ENCODE results near the gene LINC00632.
A peak's percentile ranks its signal among the peaks of the same experiment; 100 is the strongest.

LINC00632 gene

GRCh38 chrX:140701480-140701879 lies 8.1 kb upstream of the LINC00632 start:
- POLR2A ChIA-PET, result no interaction called here

GRCh38 chrX:140710710-140711109 lies 1.2 kb downstream of the LINC00632 start:
- Histone ChIP-seq H3K27me3 (replicated peaks in 2 of 5; ENCODE audit: control insufficient read depth in 4 of 5, insufficient read depth in 5 of 5, low read length in 4 of 5) (peaks cover 0 to 17% (median 0%) of the 10 kb centered on the region in 5 experiments), H3K36me3 (ENCODE audit: control insufficient read depth in 4 of 4, insufficient read depth in 4 of 4, low read length in 3 of 4) (no peaks in the 10 kb centered on the region), H3K9me3 (ENCODE audit: control extremely low read depth in 1 of 5, control insufficient read depth in 4 of 5, insufficient read depth in 2 of 5, low read depth in 1 of 5, low read length in 4 of 5) (no peaks in the 10 kb centered on the region), H3K4me1 (ENCODE audit: control extremely low read depth in 1 of 4, control insufficient read depth in 4 of 4, insufficient read depth in 4 of 4, low read length in 3 of 4) (peaks cover 0 to 26% (median 12%) of the 10 kb centered on the region in 4 experiments), H3K4me3 (ENCODE audit: control insufficient read depth in 1 of 7, extremely low read depth in 1 of 7, insufficient read depth in 4 of 7, low read depth in 2 of 7, low read length in 6 of 7) (peak overlapping the region in 1 of 7 experiments; percentile 16), H3K27ac (ENCODE audit: insufficient read depth in 1 of 2, low read depth in 1 of 2, low read length in 2 of 2, poor library complexity in 1 of 2, severe bottlenecking in 2 of 2) (no peak overlapping the region)
- CTCF ChIA-PET, result interaction anchor here (1.8 kb wide), 1 partner anchor 10 kb away, joined by 8 read pairs; no protein-coding TSS in a partner anchor
- POLR2A ChIA-PET, result no interaction called here
- 38% methylated on average over 1 of the region's 6 CpGs for WGBS (ENCODE audit: insufficient coverage)
- no peak for DNase-seq

More at GRCh38 chrX:140701480-140701879, 8.1 kb upstream of the LINC00632 start:
- peak; percentile 47 to 71 (median 66) for DNase-seq
- H3K9me3 ChIP-seq (ENCODE audit: control extremely low read depth in 1 of 5, control insufficient read depth in 4 of 5, insufficient read depth in 2 of 5, low read depth in 1 of 5, low read length in 4 of 5), result no peaks in the 10 kb centered on the region
- peaks cover 0 to 4% (median 1%) of the 10 kb centered on the region in 4 experiments for H3K4me1 ChIP-seq (ENCODE audit: control extremely low read depth in 1 of 4, control insufficient read depth in 4 of 4, insufficient read depth in 4 of 4, low read length in 3 of 4)
- no peak overlapping the region for H3K27ac ChIP-seq (ENCODE audit: insufficient read depth in 1 of 2, low read depth in 1 of 2, low read length in 2 of 2, poor library complexity in 1 of 2, severe bottlenecking in 2 of 2)
- 17% methylated on average over 5 of the region's 9 CpGs for WGBS (ENCODE audit: insufficient coverage)
- H3K36me3 ChIP-seq (ENCODE audit: control insufficient read depth in 4 of 4, insufficient read depth in 4 of 4, low read length in 3 of 4), result no peaks in the 10 kb centered on the region
- H3K4me3 ChIP-seq (ENCODE audit: control insufficient read depth in 1 of 7, extremely low read depth in 1 of 7, insufficient read depth in 4 of 7, low read depth in 2 of 7, low read length in 6 of 7), result no peak overlapping the region
- H3K27me3 ChIP-seq (replicated peaks in 2 of 5; ENCODE audit: control insufficient read depth in 4 of 5, insufficient read depth in 5 of 5, low read length in 4 of 5), result peaks cover 0 to 3% (median 0%) of the 10 kb centered on the region in 5 experiments
- CTCF ChIA-PET, result interaction anchor here (1.9 to 4.2 kb wide), 2 partner anchors 8 to 31 kb away, joined by 8 to 23 read pairs; partner anchors contain the start of gene LINC00632

- Histone ChIP-seq H3K4me3 (ENCODE audit: control insufficient read depth in 1 of 7, extremely low read depth in 1 of 7, insufficient read depth in 4 of 7, low read depth in 2 of 7, low read length in 6 of 7) (no peak overlapping the region), H3K27me3 (replicated peaks in 2 of 5; ENCODE audit: control insufficient read depth in 4 of 5, insufficient read depth in 5 of 5, low read length in 4 of 5) (peaks cover 0 to 17% (median 0%) of the 10 kb centered on the region in 5 experiments), H3K4me1 (ENCODE audit: control extremely low read depth in 1 of 4, control insufficient read depth in 4 of 4, insufficient read depth in 4 of 4, low read length in 3 of 4) (peaks cover 0 to 26% (median 12%) of the 10 kb centered on the region in 4 experiments), H3K36me3 (ENCODE audit: control insufficient read depth in 4 of 4, insufficient read depth in 4 of 4, low read length in 3 of 4) (no peaks in the 10 kb centered on the region), H3K27ac (ENCODE audit: insufficient read depth in 1 of 2, low read depth in 1 of 2, low read length in 2 of 2, poor library complexity in 1 of 2, severe bottlenecking in 2 of 2) (no peak overlapping the region), H3K9me3 (ENCODE audit: control extremely low read depth in 1 of 5, control insufficient read depth in 4 of 5, insufficient read depth in 2 of 5, low read depth in 1 of 5, low read length in 4 of 5) (no peaks in the 10 kb centered on the region)
- DNase-seq, result no peak
- POLR2A ChIA-PET, result no interaction called here
- 78% methylated on average over 2 of the region's 4 CpGs for WGBS (ENCODE audit: insufficient coverage)
- CTCF ChIA-PET, result interaction anchor here (0.7 kb wide), 1 partner anchor 44 kb away, joined by 3 read pairs; no protein-coding TSS in a partner anchor
These were observed 2.3 kb downstream of the LINC00632 start for GRCh38 chrX:140711894-140712293.

DNA sequence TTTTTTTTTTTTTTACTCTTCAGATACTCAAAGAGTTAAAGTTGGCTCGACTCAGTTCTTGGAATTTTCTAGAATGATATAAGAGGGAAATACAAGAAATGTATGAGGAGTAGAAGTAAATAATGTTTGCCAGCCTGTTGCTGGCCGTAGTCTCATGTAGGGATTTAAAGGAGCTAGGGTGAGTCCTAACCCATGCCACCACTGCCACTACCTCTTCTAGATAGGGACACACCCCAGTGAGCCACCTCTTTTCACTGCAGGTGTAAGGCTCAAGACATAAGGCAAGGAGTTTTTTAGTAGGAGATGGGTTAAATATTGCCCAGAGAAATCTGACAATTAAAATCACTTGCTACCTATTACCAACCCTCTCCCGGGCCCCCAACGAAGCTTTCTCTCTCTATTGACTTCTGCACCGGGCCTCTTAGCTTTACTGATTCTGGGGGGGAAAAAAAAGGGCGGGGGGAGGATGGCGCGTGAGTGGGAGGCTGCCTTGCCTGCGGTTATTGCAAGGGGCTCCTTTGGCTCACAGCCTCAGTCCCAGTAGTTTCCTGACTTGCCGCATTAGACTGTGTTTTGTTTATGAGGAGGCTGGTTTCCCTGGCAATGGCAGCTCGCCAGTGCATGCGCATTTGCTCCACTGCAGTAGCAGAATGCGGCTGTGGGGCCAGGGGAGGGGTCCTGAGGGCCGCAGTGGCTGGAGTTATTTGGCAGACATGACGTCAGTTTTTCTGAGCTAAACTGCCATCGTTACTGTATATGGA lies 3.0 kb downstream of the LINC00632 start:
- POLR2A ChIA-PET, result no interaction called here
- DNase-seq, result peak; percentile 93 to 98 (median 97)
- no peaks in the 10 kb centered on the region for H3K36me3 ChIP-seq (ENCODE audit: control insufficient read depth in 4 of 4, insufficient read depth in 4 of 4, low read length in 3 of 4)
- peak overlapping the region; percentile 64 to 80 for H3K27ac ChIP-seq (ENCODE audit: insufficient read depth in 1 of 2, low read depth in 1 of 2, low read length in 2 of 2, poor library complexity in 1 of 2, severe bottlenecking in 2 of 2)
- no peaks in the 10 kb centered on the region for H3K9me3 ChIP-seq (ENCODE audit: control extremely low read depth in 1 of 5, control insufficient read depth in 4 of 5, insufficient read depth in 2 of 5, low read depth in 1 of 5, low read length in 4 of 5)
- peaks cover 0 to 17% (median 0%) of the 10 kb centered on the region in 5 experiments for H3K27me3 ChIP-seq (replicated peaks in 2 of 5; ENCODE audit: control insufficient read depth in 4 of 5, insufficient read depth in 5 of 5, low read length in 4 of 5)
- CTCF ChIA-PET, result interaction anchor here (0.7 kb wide), 1 partner anchor 43 kb away, joined by 3 read pairs; no protein-coding TSS in a partner anchor
- H3K4me1 ChIP-seq (ENCODE audit: control extremely low read depth in 1 of 4, control insufficient read depth in 4 of 4, insufficient read depth in 4 of 4, low read length in 3 of 4), result peaks cover 0 to 26% (median 12%) of the 10 kb centered on the region in 4 experiments
- 24% methylated on average over 4 of the region's 16 CpGs for WGBS (ENCODE audit: insufficient coverage)
- H3K4me3 ChIP-seq (ENCODE audit: control insufficient read depth in 1 of 7, extremely low read depth in 1 of 7, insufficient read depth in 4 of 7, low read depth in 2 of 7, low read length in 6 of 7), result peak overlapping the region in 3 of 7 experiments; percentile 22 to 61 (median 23)

- Histone ChIP-seq H3K4me3 (ENCODE audit: control insufficient read depth in 1 of 7, extremely low read depth in 1 of 7, insufficient read depth in 4 of 7, low read depth in 2 of 7, low read length in 6 of 7) (peak overlapping the region in 4 of 7 experiments; percentile 2 to 61 (median 18)), H3K4me1 (ENCODE audit: control extremely low read depth in 1 of 4, control insufficient read depth in 4 of 4, insufficient read depth in 4 of 4, low read length in 3 of 4) (peaks cover 0 to 26% (median 12%) of the 10 kb centered on the region in 4 experiments), H3K27ac (ENCODE audit: insufficient read depth in 1 of 2, low read depth in 1 of 2, low read length in 2 of 2, poor library complexity in 1 of 2, severe bottlenecking in 2 of 2) (peak overlapping the region; percentile 64 to 80), H3K36me3 (ENCODE audit: control insufficient read depth in 4 of 4, insufficient read depth in 4 of 4, low read length in 3 of 4) (no peaks in the 10 kb centered on the region), H3K9me3 (ENCODE audit: control extremely low read depth in 1 of 5, control insufficient read depth in 4 of 5, insufficient read depth in 2 of 5, low read depth in 1 of 5, low read length in 4 of 5) (no peaks in the 10 kb centered on the region), H3K27me3 (replicated peaks in 2 of 5; ENCODE audit: control insufficient read depth in 4 of 5, insufficient read depth in 5 of 5, low read length in 4 of 5) (peaks cover 0 to 17% (median 0%) of the 10 kb centered on the region in 5 experiments)
- POLR2A ChIA-PET, result no interaction called here
- DNase-seq, result no peak
- CTCF ChIA-PET, result no interaction called here
- 16% methylated on average over 5 of the region's 6 CpGs for WGBS (ENCODE audit: insufficient coverage)
These were observed 3.6 kb downstream of the LINC00632 start for GRCh38 chrX:140713174-140713539.

DNA sequence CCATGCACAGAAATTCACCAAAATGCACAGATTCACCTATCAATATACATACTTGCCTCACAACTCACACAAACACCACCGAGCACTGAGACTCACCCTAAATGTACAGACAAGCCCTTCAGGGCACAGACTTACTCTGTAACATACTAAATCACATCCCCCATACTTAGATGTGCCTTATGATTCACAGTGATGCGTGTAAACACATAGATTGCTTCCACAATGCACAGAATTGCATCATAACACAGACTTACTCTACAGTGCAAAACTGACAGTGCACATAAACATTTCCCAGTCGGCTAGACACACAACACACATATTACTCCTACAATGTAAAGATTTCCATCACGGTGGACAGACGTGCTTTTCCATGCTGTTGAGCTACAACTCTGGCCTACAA lies 6.2 kb downstream of the LINC00632 start:
- Histone ChIP-seq H3K4me3 (ENCODE audit: control insufficient read depth in 1 of 7, extremely low read depth in 1 of 7, insufficient read depth in 4 of 7, low read depth in 2 of 7, low read length in 6 of 7) (no peak overlapping the region), H3K4me1 (ENCODE audit: control extremely low read depth in 1 of 4, control insufficient read depth in 4 of 4, insufficient read depth in 4 of 4, low read length in 3 of 4) (peaks cover 0 to 18% (median 11%) of the 10 kb centered on the region in 4 experiments), H3K27ac (ENCODE audit: insufficient read depth in 1 of 2, low read depth in 1 of 2, low read length in 2 of 2, poor library complexity in 1 of 2, severe bottlenecking in 2 of 2) (no peak overlapping the region), H3K9me3 (ENCODE audit: control extremely low read depth in 1 of 5, control insufficient read depth in 4 of 5, insufficient read depth in 2 of 5, low read depth in 1 of 5, low read length in 4 of 5) (no peaks in the 10 kb centered on the region), H3K36me3 (ENCODE audit: control insufficient read depth in 4 of 4, insufficient read depth in 4 of 4, low read length in 3 of 4) (no peaks in the 10 kb centered on the region), H3K27me3 (replicated peaks in 2 of 5; ENCODE audit: control insufficient read depth in 4 of 5, insufficient read depth in 5 of 5, low read length in 4 of 5) (peaks cover 0 to 5% (median 0%) of the 10 kb centered on the region in 5 experiments)
- POLR2A ChIA-PET, result no interaction called here
- CTCF ChIA-PET, result no interaction called here
- no peak for DNase-seq
- WGBS (ENCODE audit: insufficient coverage), result 92% methylated on average over 5 of the region's 5 CpGs

GRCh38 chrX:140723121-140723715 lies 13.7 kb downstream of the LINC00632 start:
- POLR2A ChIA-PET, result no interaction called here
- CTCF ChIA-PET, result no interaction called here

More at GRCh38 chrX:140723121-140723715, 13.7 kb downstream of the LINC00632 start:
- H3K9me3 ChIP-seq (ENCODE audit: control extremely low read depth in 1 of 5, control insufficient read depth in 4 of 5, insufficient read depth in 2 of 5, low read depth in 1 of 5, low read length in 4 of 5), result peaks cover 0 to 2% (median 0%) of the 10 kb centered on the region in 5 experiments
- H3K4me3 ChIP-seq (ENCODE audit: control insufficient read depth in 1 of 7, extremely low read depth in 1 of 7, insufficient read depth in 4 of 7, low read depth in 2 of 7, low read length in 6 of 7), result no peak overlapping the region
- no peaks in the 10 kb centered on the region for H3K36me3 ChIP-seq (ENCODE audit: control insufficient read depth in 4 of 4, insufficient read depth in 4 of 4, low read length in 3 of 4)
- no peak overlapping the region for H3K27ac ChIP-seq (ENCODE audit: insufficient read depth in 1 of 2, low read depth in 1 of 2, low read length in 2 of 2, poor library complexity in 1 of 2, severe bottlenecking in 2 of 2)
- DNase-seq, result peak in 1 of 3 donors; percentile 45
- H3K4me1 ChIP-seq (ENCODE audit: control extremely low read depth in 1 of 4, control insufficient read depth in 4 of 4, insufficient read depth in 4 of 4, low read length in 3 of 4), result no peaks in the 10 kb centered on the region
- WGBS (ENCODE audit: insufficient coverage), result 45% methylated on average over 4 of the region's 4 CpGs
- no peaks in the 10 kb centered on the region for H3K27me3 ChIP-seq (replicated peaks in 2 of 5; ENCODE audit: control insufficient read depth in 4 of 5, insufficient read depth in 5 of 5, low read length in 4 of 5)
